NCI-H1092 treated with DMSO at 0.1 percent for 48 hours (cell line): ENCODE data around the gene IL21R.

Experiments
- DNase-seq: peaks from one replicate; lab custom pipeline; 2025; lab: John Stamatoyannopoulos, UW

The IL21R gene

GRCh38 chr16:27486344-27486743 lies 84.4 kb downstream of the IL21R start:
- DNase-seq = no peak

GRCh38 chr16:27486760-27487159 lies 84.8 kb downstream of the IL21R start:
- DNase-seq = no peak

- no peak for DNase-seq
Measured at GRCh38 chr16:27489421-27489820, 87.4 kb downstream of the IL21R start.

GRCh38 chr16:27489906-27490305 lies 87.9 kb downstream of the IL21R start:
- DNase-seq = no peak

- no peak for DNase-seq
Measured at GRCh38 chr16:27491894-27492587, 90.1 kb downstream of the IL21R start.

- DNase-seq = no peak
Measured at GRCh38 chr16:27492588-27492979, 90.6 kb downstream of the IL21R start.

- no peak for DNase-seq
Measured at GRCh38 chr16:27495191-27495590, 93.2 kb downstream of the IL21R start.

GRCh38 chr16:27498031-27498825 lies 96.3 kb downstream of the IL21R start:
- DNase-seq = no peak

GRCh38 chr16:27498916-27499658 lies 97.1 kb downstream of the IL21R start:
- DNase-seq = peak; percentile 2

- no peak for DNase-seq
Measured at GRCh38 chr16:27499659-27500055, 97.7 kb downstream of the IL21R start.

GRCh38 chr16:27500801-27501200 lies 98.8 kb downstream of the IL21R start:
- DNase-seq = no peak
